GM12878 (cell line): Measurements from ENCODE around the gene SYNPR.

Experiments
- BCL3 ChIP-seq: IDR thresholded peaks from 2 replicates; pipeline ENCODE4 v1.6.1; 2011; ENCODE audit warnings: borderline replicate concordance, low read depth, mild to moderate bottlenecking, moderate library complexity, low read length; ENCODE audit not compliant: insufficient read depth, poor library complexity, severe bottlenecking
- CTCF ChIP-seq, 3 experiments: IDR thresholded peaks in 2 of 3; conservative IDR thresholded peaks in 1 of 3; 2 replicates each; pipeline ENCODE4 v1.5.1; 2011; ENCODE audit warnings: low read depth in 3 of 3, low read length in 3 of 3, mild to moderate bottlenecking in 3 of 3, control low read depth in 2 of 3, moderate library complexity in 2 of 3, inconsistent platforms in 1 of 3, mixed read lengths in 1 of 3; ENCODE audit not compliant: control insufficient read depth in 2 of 3, insufficient read depth in 1 of 3; ENCODE audit errors: extremely low read depth in 1 of 3
- NRF1 ChIP-seq: conservative IDR thresholded peaks from 2 replicates; pipeline ENCODE4 v1.6.1; 2011; ENCODE audit warnings: mild to moderate bottlenecking, low read depth, low read length, improper control_type of control experiment
- POLR2AphosphoS2 ChIP-seq: IDR thresholded peaks from 2 replicates; pipeline ENCODE4 v1.6.1; 2011; ENCODE audit warnings: low read depth, mild to moderate bottlenecking, low read length, improper control_type of control experiment, moderate library complexity
- POLR2AphosphoS5 ChIP-seq: IDR thresholded peaks from 2 replicates; pipeline ENCODE4 v1.6.1; 2011; ENCODE audit warnings: mild to moderate bottlenecking, low read length, inconsistent platforms

- TF ChIP-seq CTCF (IDR thresholded peaks at IDR 0.05 in 2 of 3, conservative IDR thresholded peaks at IDR 0.05 in 1 of 3; ENCODE audit: control insufficient read depth in 2 of 3, extremely low read depth in 1 of 3, insufficient read depth in 1 of 3, low read depth in 3 of 3, low read length in 3 of 3), result no peak
- no peak for TF ChIP-seq BCL3
- TF ChIP-seq NRF1, result no peak
- no peak for TF ChIP-seq POLR2AphosphoS5
- TF ChIP-seq POLR2AphosphoS2, result no peak
Observed at GRCh38 chr3:63450023-63450422, 171.9 kb downstream of the SYNPR start.
